ENCODE measurements around the gene SMYD3. TPM values are rescaled to one million over a fixed set of nuclear protein-coding genes. Genes with fewer than 3 reads are reported as not detected.

The SMYD3 gene
- total and polyA plus RNA-seq, 2 of the 4 experiments (the other 2 are of a cell fraction): 26.5 to 37.6 TPM

DNA sequence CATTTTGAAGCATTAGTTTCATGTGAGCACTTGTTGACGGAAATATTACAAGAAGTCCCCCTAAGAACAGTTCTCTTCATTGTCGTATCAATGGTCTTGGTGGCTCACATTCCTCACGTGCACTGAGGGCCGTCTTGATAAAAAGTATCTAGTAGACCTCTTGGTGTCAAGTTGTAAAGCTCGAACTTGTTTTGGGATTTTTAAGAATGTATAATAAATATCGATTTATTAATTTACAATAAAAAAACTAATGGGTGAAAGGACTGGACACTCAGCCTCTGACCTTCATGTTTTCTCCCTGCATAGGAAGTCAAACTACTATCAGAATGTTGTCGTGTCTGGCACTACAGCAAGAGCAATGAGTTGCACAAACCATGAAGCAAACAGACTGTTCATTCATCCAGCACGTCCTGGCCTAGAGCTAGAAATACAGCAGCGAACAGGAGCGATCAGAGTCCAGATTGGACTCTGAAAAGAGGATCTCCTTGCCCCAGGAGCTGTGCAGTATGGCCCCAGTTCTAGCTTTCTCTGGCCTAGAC lies 319.2 kb downstream of the SMYD3 start:
- no peak overlapping the region for H2BK5ac ChIP-seq (ENCODE audit: low read depth, low read length, poor library complexity, severe bottlenecking)
- no peaks in the 10 kb centered on the region for H3K9me3 ChIP-seq (ENCODE audit: control insufficient read depth, insufficient read depth, low read length)
- H2BK20ac ChIP-seq (ENCODE audit: low read depth, low read length): no peak overlapping the region
- H3K56ac ChIP-seq (ENCODE audit: extremely low read depth, insufficient read depth, low read length): no peak overlapping the region
- no peak overlapping the region for H3K23ac ChIP-seq (ENCODE audit: low read depth, low read length)
- H3K4me3 ChIP-seq (ENCODE audit: insufficient read depth, low read depth, low read length): no peak overlapping the region
- H3K27me3 ChIP-seq (ENCODE audit: control insufficient read depth, insufficient read depth, low read length): no peaks in the 10 kb centered on the region
- H3K79me1 ChIP-seq (ENCODE audit: low read depth in 1 of 2, low read length in 2 of 2): no peaks in the 10 kb centered on the region
- BruUV-seq (replicated peaks): no TSS peak
- no peak overlapping the region for H3K14ac ChIP-seq (replicated peaks; ENCODE audit: low read depth, low read length)
- H3K27ac ChIP-seq (ENCODE audit: insufficient read depth, low read length): no peak overlapping the region
- H3K9ac ChIP-seq (ENCODE audit: low read depth, low read length): no peak overlapping the region
- no peak for DNase-seq
- ATAC-seq (ENCODE audit: low read depth): no peak
- in situ Hi-C loops (cut with MboI; ENCODE audit: low sequenced_read_pairs): no loop called here
- TF ChIP-seq FOS (IDR thresholded peaks at IDR 0.05; ENCODE audit: low read depth, low read length): no peak
- TF ChIP-seq, protein P1, sequence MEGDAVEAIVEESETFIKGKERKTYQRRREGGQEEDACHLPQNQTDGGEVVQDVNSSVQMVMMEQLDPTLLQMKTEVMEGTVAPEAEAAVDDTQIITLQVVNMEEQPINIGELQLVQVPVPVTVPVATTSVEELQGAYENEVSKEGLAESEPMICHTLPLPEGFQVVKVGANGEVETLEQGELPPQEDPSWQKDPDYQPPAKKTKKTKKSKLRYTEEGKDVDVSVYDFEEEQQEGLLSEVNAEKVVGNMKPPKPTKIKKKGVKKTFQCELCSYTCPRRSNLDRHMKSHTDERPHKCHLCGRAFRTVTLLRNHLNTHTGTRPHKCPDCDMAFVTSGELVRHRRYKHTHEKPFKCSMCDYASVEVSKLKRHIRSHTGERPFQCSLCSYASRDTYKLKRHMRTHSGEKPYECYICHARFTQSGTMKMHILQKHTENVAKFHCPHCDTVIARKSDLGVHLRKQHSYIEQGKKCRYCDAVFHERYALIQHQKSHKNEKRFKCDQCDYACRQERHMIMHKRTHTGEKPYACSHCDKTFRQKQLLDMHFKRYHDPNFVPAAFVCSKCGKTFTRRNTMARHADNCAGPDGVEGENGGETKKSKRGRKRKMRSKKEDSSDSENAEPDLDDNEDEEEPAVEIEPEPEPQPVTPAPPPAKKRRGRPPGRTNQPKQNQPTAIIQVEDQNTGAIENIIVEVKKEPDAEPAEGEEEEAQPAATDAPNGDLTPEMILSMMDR (conservative IDR thresholded peaks at IDR 0.05; ENCODE audit: low read depth, low read length): no peak
- no peak for TF ChIP-seq CHD1 (IDR thresholded peaks at IDR 0.05; ENCODE audit: low read depth, low read length)
- TF ChIP-seq, protein P2, sequence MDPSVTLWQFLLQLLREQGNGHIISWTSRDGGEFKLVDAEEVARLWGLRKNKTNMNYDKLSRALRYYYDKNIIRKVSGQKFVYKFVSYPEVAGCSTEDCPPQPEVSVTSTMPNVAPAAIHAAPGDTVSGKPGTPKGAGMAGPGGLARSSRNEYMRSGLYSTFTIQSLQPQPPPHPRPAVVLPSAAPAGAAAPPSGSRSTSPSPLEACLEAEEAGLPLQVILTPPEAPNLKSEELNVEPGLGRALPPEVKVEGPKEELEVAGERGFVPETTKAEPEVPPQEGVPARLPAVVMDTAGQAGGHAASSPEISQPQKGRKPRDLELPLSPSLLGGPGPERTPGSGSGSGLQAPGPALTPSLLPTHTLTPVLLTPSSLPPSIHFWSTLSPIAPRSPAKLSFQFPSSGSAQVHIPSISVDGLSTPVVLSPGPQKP (IDR thresholded peaks at IDR 0.05; ENCODE audit: borderline replicate concordance, low read depth, low read length): no peak
- TF ChIP-seq BHLHE40 (IDR thresholded peaks at IDR 0.05; ENCODE audit: low read depth, low read length): no peak
- no peak for TF ChIP-seq MAFK (IDR thresholded peaks at IDR 0.05; ENCODE audit: low read depth, low read length)
- TF ChIP-seq, protein P3, sequence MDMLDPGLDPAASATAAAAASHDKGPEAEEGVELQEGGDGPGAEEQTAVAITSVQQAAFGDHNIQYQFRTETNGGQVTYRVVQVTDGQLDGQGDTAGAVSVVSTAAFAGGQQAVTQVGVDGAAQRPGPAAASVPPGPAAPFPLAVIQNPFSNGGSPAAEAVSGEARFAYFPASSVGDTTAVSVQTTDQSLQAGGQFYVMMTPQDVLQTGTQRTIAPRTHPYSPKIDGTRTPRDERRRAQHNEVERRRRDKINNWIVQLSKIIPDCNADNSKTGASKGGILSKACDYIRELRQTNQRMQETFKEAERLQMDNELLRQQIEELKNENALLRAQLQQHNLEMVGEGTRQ (IDR thresholded peaks at IDR 0.05; ENCODE audit: low read depth, low read length): no peak
- no peak for TF ChIP-seq MAZ (IDR thresholded peaks at IDR 0.05; ENCODE audit: borderline replicate concordance, low read depth, low read length)
- TF ChIP-seq RFX5 (IDR thresholded peaks at IDR 0.05; ENCODE audit: low read depth, low read length): no peak
- no peak for TF ChIP-seq POLR2A (IDR thresholded peaks at IDR 0.05; ENCODE audit: low read depth, low read length)
- H3K4me2 ChIP-seq (ENCODE audit: low read depth, low read length): no peak overlapping the region
- no peak overlapping the region for H2BK120ac ChIP-seq (ENCODE audit: low read depth, low read length)
- no peak overlapping the region for H2AK5ac ChIP-seq (ENCODE audit: low read depth, low read length)
- ChIA-PET CTCF (no interaction called here), POLR2A (ENCODE audit: unreplicated experiment) (no interaction called here)
- H3K36me3 ChIP-seq (ENCODE audit: control insufficient read depth, insufficient read depth, low read length): no peaks in the 10 kb centered on the region
- H3K4me1 ChIP-seq (ENCODE audit: control insufficient read depth, insufficient read depth, low read length): no peaks in the 10 kb centered on the region
- H4K8ac ChIP-seq (ENCODE audit: low read depth in 2 of 2, low read length in 2 of 2): no peak overlapping the region
- dilution Hi-C loops (cut with HindIII; ENCODE audit: low sequenced_read_pairs, unreplicated experiment): no loop called here
- H2BK15ac ChIP-seq (ENCODE audit: low read depth, low read length): no peak overlapping the region
- H2AK9ac ChIP-seq (replicated peaks; ENCODE audit: low read depth, low read length, poor library complexity): no peak overlapping the region
- H3K9me1 ChIP-seq (ENCODE audit: insufficient read depth, low read length): no peaks in the 10 kb centered on the region
- no peak overlapping the region for H4K91ac ChIP-seq (ENCODE audit: insufficient read depth, low read depth, low read length)
- H3K18ac ChIP-seq (ENCODE audit: low read depth, low read length): no peak overlapping the region
- H3K4ac ChIP-seq (ENCODE audit: low read depth, low read length): no peak overlapping the region
- no peaks in the 10 kb centered on the region for H4K20me1 ChIP-seq (ENCODE audit: insufficient read depth, low read length)
- intact Hi-C loops (cut with micrococcal nuclease): no loop called here
- no peak overlapping the region for H2AFZ ChIP-seq (replicated peaks; ENCODE audit: low read length, poor library complexity)
- 83% methylated on average over 2 of the region's 10 CpGs; no CpG with 5 or more reads in 1 of the 2 experiments for WGBS, 2 experiments (ENCODE audit: extremely low coverage in 2 of 2, insufficient read length in 1 of 2)
- no peak overlapping the region for H4K5ac ChIP-seq (ENCODE audit: low read depth, low read length)
